GM19240 (cell line): ENCODE data around the gene TOR4A.

ENCODE experiments used
- DNase-seq: peaks from one replicate; pipeline ENCODE4 v3.0.0; 2011; ENCODE audit warnings: low spot score; ENCODE audit not compliant: insufficient read length

TOR4A gene

GRCh38 chr9:137293482-137294090, 16.1 kb downstream of the TOR4A start:
- DNase-seq: no peak

DNA sequence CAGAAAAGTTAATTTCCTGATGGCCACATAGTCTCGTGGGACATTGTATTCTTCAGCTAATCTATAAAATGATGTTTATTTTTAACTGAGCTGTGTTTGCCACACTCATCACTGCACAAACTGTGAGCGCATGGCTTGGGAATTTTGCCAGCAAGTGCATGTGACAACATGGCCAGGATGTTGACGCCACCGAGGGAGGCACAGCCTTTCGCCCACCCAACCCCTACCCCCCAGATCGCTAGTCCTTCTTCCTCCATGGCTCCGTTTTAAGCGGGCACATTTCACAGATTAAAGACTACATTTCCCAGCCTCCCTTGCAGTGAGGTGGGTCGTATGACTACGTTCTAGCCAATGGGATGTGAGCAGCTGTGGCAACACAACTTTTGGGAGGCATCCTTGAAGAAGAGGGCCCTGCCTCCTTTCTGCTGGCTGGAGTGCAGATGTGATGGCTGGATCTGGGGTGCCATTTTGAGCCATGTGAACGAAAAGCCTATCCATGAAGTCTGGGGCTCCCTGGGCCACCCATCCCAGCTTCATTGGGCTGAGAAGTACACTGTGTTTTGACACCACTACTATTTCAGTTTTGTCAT, 16.7 kb downstream of the TOR4A start:
- no peak for DNase-seq

DNA sequence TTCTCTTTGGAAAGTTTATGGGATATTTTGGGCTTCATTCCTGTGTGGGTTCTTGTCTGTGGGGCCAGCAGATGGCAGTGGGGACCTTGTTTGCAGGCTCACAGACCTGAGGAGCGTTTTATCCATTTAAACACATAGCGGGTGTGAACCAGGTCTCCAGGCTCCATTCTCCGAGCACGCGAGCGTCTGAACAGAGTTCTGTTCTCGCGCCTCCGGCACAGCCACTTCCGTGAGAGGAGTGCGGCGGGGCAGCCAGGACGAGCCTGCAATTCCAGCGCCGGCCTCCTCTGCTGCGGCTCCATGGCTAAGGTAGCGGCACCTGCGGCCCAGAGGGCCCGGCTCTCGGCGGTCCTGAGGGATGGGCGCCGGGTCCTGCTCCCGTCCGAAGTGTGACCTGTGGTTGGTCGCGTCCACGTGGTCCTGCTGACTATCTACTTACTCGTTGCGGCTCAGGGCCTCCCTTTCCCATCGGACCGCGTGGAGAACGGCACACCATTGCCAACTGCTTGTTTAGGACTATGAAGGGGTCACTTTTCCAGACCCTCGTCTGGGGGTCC, 17.2 kb downstream of the TOR4A start:
- no peak for DNase-seq

GRCh38 chr9:137295238-137295811, 17.8 kb downstream of the TOR4A start:
- DNase-seq: peak; percentile 88

DNA sequence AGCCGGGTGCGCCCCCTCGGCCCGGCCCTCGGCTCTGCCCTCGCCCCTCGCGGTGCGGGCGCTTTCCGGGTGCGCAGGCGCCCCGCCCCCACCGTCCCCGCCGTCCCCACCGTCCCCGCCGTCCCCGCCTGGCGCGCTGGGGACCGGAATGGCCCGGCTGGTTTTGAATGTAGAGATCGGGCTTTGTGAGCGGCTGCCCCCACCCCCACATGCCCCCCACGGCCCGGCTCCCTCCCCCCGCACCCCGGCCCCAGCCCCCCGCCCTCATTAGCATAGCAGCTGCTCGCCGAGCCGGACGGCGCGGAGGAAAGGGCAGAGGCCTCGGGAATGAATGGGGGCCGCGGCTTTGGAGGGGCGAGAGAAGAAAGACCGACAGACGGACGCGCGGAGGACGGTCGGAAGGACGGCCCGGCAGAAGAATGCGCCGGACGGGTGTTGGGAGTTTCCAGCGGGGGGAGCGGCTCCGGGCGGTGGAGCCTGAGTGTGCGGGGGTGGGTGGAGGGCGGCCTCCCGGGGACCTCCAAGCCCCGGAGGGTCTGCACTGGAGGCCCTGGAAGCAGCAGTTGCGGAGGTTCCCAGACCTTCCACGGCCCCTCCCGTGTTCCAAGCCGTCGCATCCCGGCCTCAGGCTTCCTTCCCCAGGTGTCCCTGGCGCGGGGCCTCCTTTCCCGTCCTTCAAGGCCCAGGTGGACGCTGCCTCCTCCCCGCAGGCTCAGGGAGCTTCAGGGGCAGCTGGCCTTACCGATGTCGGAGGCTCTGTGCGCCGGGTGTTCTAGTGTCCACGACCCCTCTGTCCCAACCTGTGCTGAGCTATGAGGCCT, 18.5 kb downstream of the TOR4A start:
- DNase-seq: no peak

- no peak for DNase-seq
Measured at GRCh38 chr9:137296670-137297664, 19.4 kb downstream of the TOR4A start.

GRCh38 chr9:137297966-137298365, 20.4 kb downstream of the TOR4A start:
- no peak for DNase-seq

DNA sequence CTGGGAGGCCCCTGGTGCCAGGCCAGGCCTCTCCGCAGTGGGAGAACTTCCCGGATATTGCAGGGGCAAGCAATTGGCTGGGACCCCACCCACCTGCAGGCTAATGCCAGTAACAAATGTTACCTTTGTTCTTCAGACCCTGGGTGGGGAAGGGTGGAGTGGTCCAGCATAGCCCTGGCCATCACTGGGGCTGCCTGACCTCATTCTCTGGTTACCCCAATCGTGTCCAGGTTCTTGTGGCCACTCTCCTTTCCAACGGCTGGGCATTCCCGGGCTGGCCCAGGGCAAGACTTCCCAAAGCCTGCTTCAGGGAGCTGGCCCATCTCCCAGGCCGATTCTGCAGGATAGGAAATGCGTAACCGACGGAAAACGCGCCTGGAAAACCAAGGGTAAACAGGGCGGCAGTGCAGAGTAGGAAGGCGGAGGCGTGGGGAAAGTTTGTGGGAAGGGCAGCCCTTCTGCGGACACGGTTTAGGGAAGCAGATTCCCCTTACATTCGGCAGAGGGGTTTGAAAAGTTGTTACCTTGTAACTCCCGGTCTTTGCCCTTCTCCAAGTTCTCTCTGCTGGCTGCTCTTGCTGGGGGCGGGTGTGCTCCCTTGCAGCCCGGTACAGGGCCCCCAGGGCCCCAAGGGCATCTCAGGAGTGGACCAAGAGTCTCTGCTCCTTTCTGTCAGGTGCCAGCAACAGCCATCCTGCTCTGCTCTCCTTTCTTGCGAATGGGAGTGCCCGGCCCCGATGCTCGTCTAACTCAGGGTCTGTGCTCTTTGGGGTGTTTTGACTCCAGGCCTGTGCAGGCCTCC, 21.1 kb downstream of the TOR4A start:
- DNase-seq: no peak

- DNase-seq: no peak
Measured at GRCh38 chr9:137299203-137299565, 21.7 kb downstream of the TOR4A start.

DNA sequence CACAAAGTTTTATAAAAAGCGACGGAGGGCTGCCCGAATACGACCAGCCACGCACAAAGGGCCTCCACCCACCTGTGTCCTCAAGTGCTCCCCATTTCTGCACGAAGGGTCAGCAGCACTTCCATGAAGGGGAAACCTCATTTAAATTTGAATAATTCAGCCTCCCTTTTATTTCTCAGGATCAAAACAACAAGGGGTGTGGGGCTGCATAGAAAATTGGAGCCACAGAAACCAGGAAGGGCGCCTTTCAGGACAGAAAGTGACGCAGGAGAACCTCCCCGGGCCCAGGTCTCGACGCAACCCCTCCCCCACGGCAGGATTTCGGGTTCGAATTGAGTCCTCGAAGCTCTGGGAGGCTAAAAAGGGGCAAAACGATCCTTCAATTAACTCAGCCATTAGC, 22.4 kb downstream of the TOR4A start:
- DNase-seq: no peak

- no peak for DNase-seq
Measured at GRCh38 chr9:137300567-137301080, 23.1 kb downstream of the TOR4A start.

DNA sequence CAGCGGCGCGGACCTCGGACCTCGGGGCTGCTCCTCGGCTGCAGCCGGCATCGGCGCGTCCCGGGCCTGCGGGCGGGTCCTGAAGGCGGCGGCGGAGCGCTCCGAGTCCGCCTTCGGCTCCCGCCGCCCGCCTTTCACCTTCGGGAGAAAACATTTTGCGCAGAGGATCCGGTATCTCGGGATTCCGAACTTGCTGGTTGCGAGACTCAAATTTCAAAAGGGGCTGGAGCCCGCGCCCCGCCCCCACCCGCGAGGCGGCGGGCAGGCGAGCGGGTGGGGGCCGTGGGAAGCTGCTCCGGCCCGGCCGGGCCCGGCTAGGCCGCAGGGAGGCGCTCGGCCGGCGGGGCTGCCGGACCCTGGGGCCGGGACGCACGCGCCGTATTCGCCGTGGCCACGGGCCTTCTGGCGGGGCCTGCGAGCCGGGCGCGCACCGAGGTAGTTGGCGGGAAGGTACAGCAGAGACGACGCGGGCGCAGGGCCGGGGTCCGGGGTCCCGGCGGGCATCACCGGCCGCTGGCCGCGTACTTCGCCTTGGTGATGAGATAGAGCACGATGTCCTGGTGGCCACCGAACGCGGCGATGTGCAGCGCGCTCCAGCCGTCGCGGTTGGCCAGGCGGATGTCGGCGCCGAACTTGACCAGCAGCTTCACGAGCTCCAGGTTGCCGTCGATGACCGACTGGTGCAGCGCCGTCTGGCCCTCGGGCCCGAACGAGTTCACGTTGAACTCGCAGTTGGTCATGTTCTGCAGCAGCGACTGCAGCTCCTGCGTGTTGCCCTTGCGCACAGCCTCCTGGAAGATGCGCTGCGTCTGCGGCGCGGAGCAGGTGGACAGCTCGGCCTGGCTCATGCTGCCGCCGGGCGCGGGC, 23.8 kb downstream of the TOR4A start:
- DNase-seq: no peak

DNA sequence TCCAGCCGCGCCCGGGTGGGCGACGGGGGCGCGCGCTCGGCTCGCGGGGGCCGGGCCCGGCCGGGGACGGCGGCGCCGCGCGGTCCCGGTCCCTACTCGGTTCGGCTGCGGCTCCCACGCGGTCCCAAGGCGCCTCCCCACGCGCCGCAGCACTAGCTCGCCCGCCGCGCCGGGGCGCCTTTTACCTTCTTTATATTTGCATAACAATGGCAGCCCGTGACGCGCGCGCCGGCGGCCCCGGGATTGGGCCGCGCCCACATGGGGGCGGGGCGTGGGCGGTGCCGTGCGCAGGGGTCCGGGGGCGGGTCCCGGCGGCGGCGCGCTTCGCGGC, 24.6 kb downstream of the TOR4A start, which contains the start of gene NRARP:
TSS of gene NRARP (minus strand) at position 154 of the 331 bp plus-strand sequence. CDS start 343 bp downstream, outside the sequence.
- DNase-seq: peak; percentile 92

DNA sequence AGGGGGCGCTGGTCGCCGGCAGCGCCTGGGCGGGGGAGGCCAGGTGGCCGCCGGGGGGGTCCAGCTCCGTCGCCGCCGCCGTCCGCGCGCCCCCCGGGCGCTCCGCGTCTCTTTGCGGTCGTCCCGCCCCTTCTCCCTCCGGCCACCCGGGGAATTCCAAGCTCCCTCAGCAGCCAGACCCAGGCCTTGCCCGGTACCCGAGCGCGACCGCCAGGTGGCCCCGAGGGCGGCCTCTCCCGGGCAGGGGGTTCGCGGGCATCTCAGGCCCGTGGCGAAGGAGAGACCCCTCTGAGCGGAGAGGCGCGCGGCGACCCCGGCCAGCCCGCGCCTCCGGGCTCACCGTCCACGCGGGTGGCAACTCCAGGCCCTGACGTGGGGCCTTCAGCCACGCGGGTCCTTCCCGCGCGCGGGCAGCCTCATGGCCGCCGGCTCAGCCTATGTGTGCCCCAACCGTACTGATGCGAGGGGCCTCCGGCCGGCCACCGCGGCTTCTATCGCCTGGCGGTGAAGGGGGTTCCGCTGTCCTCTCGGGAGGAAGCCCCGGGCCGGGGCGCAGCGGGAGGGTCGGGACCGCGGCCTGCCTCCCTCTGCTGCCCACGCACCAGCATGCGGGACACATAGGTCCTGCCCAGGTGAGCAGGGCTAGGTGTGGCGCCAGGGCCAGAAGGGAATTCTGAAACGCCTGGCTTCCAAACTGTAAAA, 25.1 kb downstream of the TOR4A start:
- DNase-seq: peak; percentile 88

DNA sequence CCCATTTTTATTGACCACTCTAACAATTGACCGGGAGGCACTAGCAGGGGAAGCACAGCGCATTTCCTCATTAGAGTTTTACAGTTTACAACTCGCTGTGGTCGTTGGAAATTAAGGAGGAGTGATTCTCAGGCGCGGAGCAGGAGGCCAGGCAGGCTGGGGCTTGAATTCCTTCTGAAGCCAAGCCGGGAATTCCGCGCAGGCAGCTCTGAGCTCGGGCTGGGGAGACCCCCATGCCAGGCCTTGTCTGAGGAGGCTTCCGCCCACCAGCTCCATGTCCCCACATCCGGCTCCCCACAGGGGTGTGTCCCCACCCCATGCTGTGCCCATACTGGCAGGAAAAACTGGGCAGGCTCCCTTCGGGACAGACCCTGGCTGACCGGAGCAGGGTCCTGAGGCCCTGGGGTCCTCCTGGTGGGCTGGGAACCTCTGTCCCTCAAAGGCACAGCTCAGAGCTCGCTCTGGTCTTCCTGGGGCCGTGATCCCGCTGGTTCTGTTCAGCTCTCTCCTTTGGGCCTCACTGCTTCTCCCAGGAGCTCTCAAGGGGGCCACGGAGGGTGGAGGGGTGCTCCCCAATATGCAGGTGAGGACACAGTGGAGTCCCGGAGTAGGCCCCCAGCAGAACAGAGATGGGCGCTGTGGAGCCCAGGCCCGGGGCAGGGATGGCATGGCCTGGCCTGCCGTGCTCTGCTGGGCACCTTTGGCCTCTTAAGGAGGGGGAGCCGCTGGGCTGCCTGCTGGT, 25.8 kb downstream of the TOR4A start:
- DNase-seq: no peak

DNA sequence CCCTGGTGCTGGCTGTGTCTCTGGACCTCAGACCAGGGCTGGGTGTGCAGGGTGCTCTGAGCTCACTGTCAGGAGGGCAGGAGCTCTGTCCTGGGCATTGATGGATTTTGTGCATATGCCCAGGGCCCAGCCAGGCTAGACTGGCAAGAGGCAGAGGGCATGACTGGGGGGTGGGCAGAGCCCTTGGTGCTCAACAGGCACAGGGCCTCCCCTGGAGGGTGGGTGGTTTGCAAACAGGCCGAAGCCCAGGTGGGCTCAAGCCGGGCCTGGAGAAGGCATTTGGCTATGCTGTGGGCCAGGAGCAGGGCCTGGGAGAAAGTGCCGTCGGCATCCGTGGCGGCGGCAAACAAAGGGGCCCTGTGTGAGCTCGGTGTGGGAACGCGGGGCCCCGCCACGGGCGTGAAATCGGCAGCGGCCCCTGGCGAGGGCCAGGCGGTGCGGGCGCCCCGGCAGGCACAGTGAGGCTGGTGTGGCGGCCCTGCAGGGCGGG, 26.4 kb downstream of the TOR4A start:
- no peak for DNase-seq

- DNase-seq: no peak
Measured at GRCh38 chr9:137304383-137305059, 27.0 kb downstream of the TOR4A start.
